ENCODE measurements around the gene HOXB8. TPM values are rescaled to one million over a fixed set of nuclear protein-coding genes. Genes with fewer than 3 reads are reported as not detected.
A peak's percentile ranks its signal among the peaks of the same experiment; 100 is the strongest.

HOXB8 gene
- total RNA-seq, 6 donors from 2014 or later: 0.23 to 0.27 TPM; not detected in 4

GRCh38 chr17:48625495-48626244 lies 10.6 kb upstream of the HOXB8 start:
- H3K4me3 ChIP-seq: peak overlapping the region in 3 of 4 donors; percentile 22 to 42 (median 38)
- no peak overlapping the region for H3K27ac ChIP-seq
- H3K27me3 ChIP-seq: peaks cover 6 to 86% (median 60%) of the 10 kb centered on the region in 4 donors
- H3K36me3 ChIP-seq: no peaks in the 10 kb centered on the region
- DNase-seq (peak in 1 of 2 donors; percentile 89), ATAC-seq (ENCODE audit: low FRiP score in 2 of 2) (peak in 1 of 2 donors; percentile 71)
- TF ChIP-seq POLR2A (IDR thresholded peaks at IDR 0.05) (no peak), EP300 (IDR thresholded peaks at IDR 0.05) (no peak), CTCF (IDR thresholded peaks at IDR 0.05) (no peak), POLR2AphosphoS5 (IDR thresholded peaks at IDR 0.05) (no peak)
- WGBS, 2 donors: 1 to 2% methylated on average over 33 to 61 of the region's 69 CpGs
- no peaks in the 10 kb centered on the region for H3K9me3 ChIP-seq
- H3K4me1 ChIP-seq: peaks cover 24 to 27% (median 24%) of the 10 kb centered on the region in 4 donors

GRCh38 chr17:48624544-48625494 lies 9.7 kb upstream of the HOXB8 start:
- peak overlapping the region in 3 of 4 donors; percentile 22 to 42 (median 38) for H3K4me3 ChIP-seq
- no peaks in the 10 kb centered on the region for H3K36me3 ChIP-seq
- H3K27me3 ChIP-seq: peaks cover 6 to 89% (median 59%) of the 10 kb centered on the region in 4 donors
- H3K4me1 ChIP-seq: peaks cover 24 to 27% (median 24%) of the 10 kb centered on the region in 4 donors
- no peak overlapping the region for H3K27ac ChIP-seq
- no peak for TF ChIP-seq POLR2A (IDR thresholded peaks at IDR 0.05)
- no peak for TF ChIP-seq CTCF (IDR thresholded peaks at IDR 0.05)
- no peak for TF ChIP-seq POLR2AphosphoS5 (IDR thresholded peaks at IDR 0.05)
- no peaks in the 10 kb centered on the region for H3K9me3 ChIP-seq
- 4 to 11% methylated on average over 5 to 63 of the region's 66 CpGs for WGBS, 2 donors
- ATAC-seq (ENCODE audit: low FRiP score in 2 of 2) (peak in 1 of 2 donors; percentile 44), DNase-seq (peak in 1 of 2 donors; percentile 79)

GRCh38 chr17:48624118-48624517 lies 9.0 kb upstream of the HOXB8 start:
- no peaks in the 10 kb centered on the region for H3K9me3 ChIP-seq
- TF ChIP-seq EP300 (IDR thresholded peaks at IDR 0.05) (no peak), POLR2A (IDR thresholded peaks at IDR 0.05) (no peak), POLR2AphosphoS5 (IDR thresholded peaks at IDR 0.05) (no peak)
- H3K27ac ChIP-seq: no peak overlapping the region
- no peaks in the 10 kb centered on the region for H3K36me3 ChIP-seq
- no peak for ATAC-seq (ENCODE audit: low FRiP score in 2 of 2)
- H3K27me3 ChIP-seq: peaks cover 6 to 91% (median 58%) of the 10 kb centered on the region in 4 donors
- DNase-seq: no peak
- H3K4me3 ChIP-seq: no peak overlapping the region
- WGBS, 2 donors: 33 to 42% methylated on average over 5 of the region's 5 CpGs
- H3K4me1 ChIP-seq: peaks cover 24 to 27% (median 24%) of the 10 kb centered on the region in 4 donors

GRCh38 chr17:48623583-48623982 lies 8.5 kb upstream of the HOXB8 start:
- DNase-seq (no peak), ATAC-seq (ENCODE audit: low FRiP score in 2 of 2) (no peak)
- H3K27ac ChIP-seq: no peak overlapping the region
- H3K4me1 ChIP-seq: peaks cover 24 to 30% (median 26%) of the 10 kb centered on the region in 4 donors
- 36% methylated on average over 3 to 4 of the region's 4 CpGs for WGBS, 2 donors
- no peak for TF ChIP-seq EP300 (IDR thresholded peaks at IDR 0.05)
- TF ChIP-seq POLR2A (IDR thresholded peaks at IDR 0.05): no peak
- TF ChIP-seq POLR2AphosphoS5 (IDR thresholded peaks at IDR 0.05): no peak
- no peak for TF ChIP-seq CTCF (IDR thresholded peaks at IDR 0.05)
- peaks cover 6 to 89% (median 57%) of the 10 kb centered on the region in 4 donors for H3K27me3 ChIP-seq
- H3K36me3 ChIP-seq: no peaks in the 10 kb centered on the region
- no peaks in the 10 kb centered on the region for H3K9me3 ChIP-seq
- no peak overlapping the region for H3K4me3 ChIP-seq

GRCh38 chr17:48622857-48623256 lies 7.8 kb upstream of the HOXB8 start:
- no peak for DNase-seq
- ATAC-seq (ENCODE audit: low FRiP score in 2 of 2): no peak
- no peak overlapping the region for H3K4me3 ChIP-seq
- no peaks in the 10 kb centered on the region for H3K36me3 ChIP-seq
- no peaks in the 10 kb centered on the region for H3K9me3 ChIP-seq
- H3K27ac ChIP-seq: no peak overlapping the region
- H3K4me1 ChIP-seq: peaks cover 24 to 37% (median 27%) of the 10 kb centered on the region in 4 donors
- H3K27me3 ChIP-seq: peaks cover 6 to 90% (median 59%) of the 10 kb centered on the region in 4 donors
- TF ChIP-seq POLR2AphosphoS5 (IDR thresholded peaks at IDR 0.05) (no peak), EP300 (IDR thresholded peaks at IDR 0.05) (no peak), CTCF (IDR thresholded peaks at IDR 0.05) (no peak), POLR2A (IDR thresholded peaks at IDR 0.05) (no peak)
- WGBS, 2 donors: 39 to 49% methylated on average over 11 of the region's 11 CpGs

All from upper lobe of left lung (tissue), 6 donors.